Anterior cingulate cortex (tissue), 58 donors: Measurements from ENCODE around the gene LRRC27.

Source experiments
- DNase-seq, 58 donors: peaks; one replicate each; lab custom pipeline; 2025; lab: John Stamatoyannopoulos, UW

Gene LRRC27

GRCh38 chr10:132353456-132354355 lies 21.7 kb downstream of the LRRC27 start:
- no peak for DNase-seq

- peak in 1 of 58 donors; percentile 54 for DNase-seq
Observed at GRCh38 chr10:132354356-132355094, 22.5 kb downstream of the LRRC27 start.

- no peak for DNase-seq
Observed at GRCh38 chr10:132355297-132355696, 23.3 kb downstream of the LRRC27 start.

- DNase-seq = peak in 9 of 58 donors; percentile 11 to 54 (median 43)
Observed at GRCh38 chr10:132355754-132356153, 23.8 kb downstream of the LRRC27 start.

GRCh38 chr10:132356621-132357195 lies 24.7 kb downstream of the LRRC27 start:
- no peak for DNase-seq

GRCh38 chr10:132357286-132358058 lies 25.5 kb downstream of the LRRC27 start:
- DNase-seq = no peak

- DNase-seq = no peak
Observed at GRCh38 chr10:132359305-132360040, 27.5 kb downstream of the LRRC27 start.

GRCh38 chr10:132360766-132361447 lies 28.9 kb downstream of the LRRC27 start:
- DNase-seq = no peak

GRCh38 chr10:132361581-132362101 lies 29.6 kb downstream of the LRRC27 start:
- DNase-seq = peak in 3 of 58 donors; percentile 19 to 31 (median 29)

GRCh38 chr10:132362151-132362611 lies 30.2 kb downstream of the LRRC27 start:
- no peak for DNase-seq

GRCh38 chr10:132363376-132363775 lies 31.4 kb downstream of the LRRC27 start:
- DNase-seq = no peak

GRCh38 chr10:132363921-132364593 lies 32.1 kb downstream of the LRRC27 start:
- peak in 32 of 58 donors; percentile 11 to 91 (median 34) for DNase-seq

- peak in 7 of 58 donors; percentile 12 to 88 (median 21) for DNase-seq
Observed at GRCh38 chr10:132364594-132364970, 32.6 kb downstream of the LRRC27 start.

- DNase-seq = no peak
Observed at GRCh38 chr10:132365102-132365501, 33.1 kb downstream of the LRRC27 start.

GRCh38 chr10:132366006-132366405 lies 34.0 kb downstream of the LRRC27 start:
- no peak for DNase-seq

- no peak for DNase-seq
Observed at GRCh38 chr10:132366499-132366898, 34.5 kb downstream of the LRRC27 start.

GRCh38 chr10:132368391-132368790 lies 36.4 kb downstream of the LRRC27 start:
- DNase-seq = no peak
